Tibial nerve (tissue), 4 donors: ENCODE results near the gene PABPN1. TPM values are rescaled to one million over a fixed set of nuclear protein-coding genes. Genes with fewer than 3 reads are reported as not detected.

ENCODE experiments used
- DNase-seq, 2 donors: peaks; one replicate each; pipeline ENCODE4 v3.0.0-alpha.2; 2019; ENCODE audit warnings: low spot score in 2 of 2
- H3K27ac ChIP-seq, 4 donors: fragments of 200-600 bp; sonication (generic) in 3 of 4; one replicate each; pipeline ENCODE4 v1.5.1; 2017 to 2019; ENCODE audit warnings: mild to moderate bottlenecking in 1 of 4
- H3K27me3 ChIP-seq, 2 donors: fragments of 200-600 bp; sonication (generic) in 1 of 2; one replicate each; pipeline versions ENCODE4 v1.5.1 to v1.6.0; 2017 to 2019
- H3K36me3 ChIP-seq, 3 donors: fragments of 200-600 bp; sonication (generic); one replicate each; pipeline ENCODE4 v1.5.1; 2018 to 2019
- H3K4me1 ChIP-seq, 4 donors: fragments of 200-600 bp; sonication (generic) in 3 of 4; one replicate each; pipeline ENCODE4 v1.5.1; 2017 to 2019
- H3K4me3 ChIP-seq, 4 donors: fragments of 200-600 bp; sonication (generic) in 3 of 4; one replicate each; pipeline ENCODE4 v1.5.1; 2017 to 2019; ENCODE audit warnings: mild to moderate bottlenecking in 1 of 4, moderate library complexity in 1 of 4
- H3K9me3 ChIP-seq, 4 donors: fragments of 200-600 bp; sonication (generic) in 3 of 4; one replicate each; pipeline ENCODE4 v1.5.1; 2017 to 2019
- EP300 ChIP-seq, 2 donors: sonication (generic); formaldehyde crosslinking; IDR thresholded peaks; one replicate each; pipeline ENCODE4 v1.6.1; 2017; ENCODE audit warnings: antibody characterized with exemption in 2 of 2, mild to moderate bottlenecking in 1 of 2
- POLR2A ChIP-seq, 2 donors: fragments of 450-650 bp; IDR thresholded peaks; one replicate each; pipeline ENCODE4 v1.6.1; 2017; ENCODE audit warnings: antibody characterized with exemption in 2 of 2, mild to moderate bottlenecking in 2 of 2, moderate library complexity in 2 of 2
- WGBS, 2 donors: methylation state at CpG; one replicate each; pipeline ENCODE4 v1.1.5; 2018; 5-methylcytosine and 5-hydroxymethylcytosine counted together
- total RNA-seq, 4 donors: library from RNA; depleted of rRNA; stranded (reverse); fragments of >200 nt; gene quantifications; one replicate each; pipeline ENCODE4 v1.1.0, GENCODE V29; 2016
- TF ChIP-seq, protein P1 (sequence below), 5 experiments: fragments of 200-600 bp in 3 of 5; fragments of 450-650 bp in 2 of 5; sonication (generic) in 3 of 5; IDR thresholded peaks; one replicate each; pipeline ENCODE4 v1.5.1; 2016 to 2019; ENCODE audit warnings: antibody characterized with exemption in 5 of 5, mild to moderate bottlenecking in 3 of 5, moderate library complexity in 2 of 5

Gene PABPN1
- total RNA-seq, 4 donors from 2014 or later = 52.1 to 80.8 (median 64.5) TPM

- Histone ChIP-seq H3K27me3 (no peaks in the 10 kb centered on the region), H3K4me1 (peaks cover 0 to 32% (median 9%) of the 10 kb centered on the region in 4 donors), H3K4me3 (peak overlapping the region; percentile 60 to 98 (median 94)), H3K9me3 (no peaks in the 10 kb centered on the region), H3K36me3 (peaks cover 0 to 7% (median 0%) of the 10 kb centered on the region in 3 donors), H3K27ac (peak overlapping the region; percentile 95 to 98 (median 97))
- TF ChIP-seq EP300 (IDR thresholded peaks at IDR 0.05) (no peak), POLR2A (IDR thresholded peaks at IDR 0.05) (no peak)
- TF ChIP-seq, protein P1, sequence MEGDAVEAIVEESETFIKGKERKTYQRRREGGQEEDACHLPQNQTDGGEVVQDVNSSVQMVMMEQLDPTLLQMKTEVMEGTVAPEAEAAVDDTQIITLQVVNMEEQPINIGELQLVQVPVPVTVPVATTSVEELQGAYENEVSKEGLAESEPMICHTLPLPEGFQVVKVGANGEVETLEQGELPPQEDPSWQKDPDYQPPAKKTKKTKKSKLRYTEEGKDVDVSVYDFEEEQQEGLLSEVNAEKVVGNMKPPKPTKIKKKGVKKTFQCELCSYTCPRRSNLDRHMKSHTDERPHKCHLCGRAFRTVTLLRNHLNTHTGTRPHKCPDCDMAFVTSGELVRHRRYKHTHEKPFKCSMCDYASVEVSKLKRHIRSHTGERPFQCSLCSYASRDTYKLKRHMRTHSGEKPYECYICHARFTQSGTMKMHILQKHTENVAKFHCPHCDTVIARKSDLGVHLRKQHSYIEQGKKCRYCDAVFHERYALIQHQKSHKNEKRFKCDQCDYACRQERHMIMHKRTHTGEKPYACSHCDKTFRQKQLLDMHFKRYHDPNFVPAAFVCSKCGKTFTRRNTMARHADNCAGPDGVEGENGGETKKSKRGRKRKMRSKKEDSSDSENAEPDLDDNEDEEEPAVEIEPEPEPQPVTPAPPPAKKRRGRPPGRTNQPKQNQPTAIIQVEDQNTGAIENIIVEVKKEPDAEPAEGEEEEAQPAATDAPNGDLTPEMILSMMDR (IDR thresholded peaks at IDR 0.05) = no peak
- no peak for DNase-seq
- WGBS, 2 donors = 26% methylated on average over 9 of the region's 9 CpGs
These were observed 36.4 kb upstream of the PABPN1 start for GRCh38 chr14:23284654-23285529.

DNA sequence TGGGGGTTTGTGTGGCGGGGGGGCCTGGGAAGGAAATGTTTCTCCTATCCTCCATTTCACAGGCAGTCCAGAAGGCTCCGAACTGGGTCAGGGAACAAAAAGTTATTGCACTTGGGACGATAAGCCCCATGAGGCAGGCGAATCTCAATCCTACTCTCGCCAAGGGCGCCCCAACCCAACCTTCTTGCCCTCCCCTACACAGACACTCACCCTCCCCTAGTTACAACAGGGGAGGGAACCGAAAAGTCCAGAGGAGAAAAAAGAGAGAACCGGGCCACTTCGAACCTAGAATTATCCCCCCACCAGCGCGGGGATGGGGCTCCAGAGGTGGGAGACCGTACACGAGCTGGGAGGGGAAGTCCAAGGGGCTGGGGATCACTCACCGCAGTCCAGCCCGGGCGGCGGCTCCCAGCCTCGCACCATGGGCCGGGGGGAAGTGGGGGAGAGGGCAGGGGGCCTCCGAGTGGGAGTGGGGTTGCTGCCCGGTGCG lies 35.7 kb upstream of the PABPN1 start:
- Histone ChIP-seq H3K27me3 (no peaks in the 10 kb centered on the region), H3K4me1 (peaks cover 0 to 27% (median 9%) of the 10 kb centered on the region in 4 donors), H3K27ac (peak overlapping the region; percentile 95 to 98 (median 97)), H3K4me3 (peak overlapping the region; percentile 60 to 98 (median 94)), H3K36me3 (peaks cover 0 to 7% (median 0%) of the 10 kb centered on the region in 3 donors), H3K9me3 (no peaks in the 10 kb centered on the region)
- 0% methylated on average over 17 of the region's 22 CpGs for WGBS, 2 donors
- DNase-seq = no peak
- TF ChIP-seq, protein P1 (IDR thresholded peaks at IDR 0.05) = no peak
- TF ChIP-seq EP300 (IDR thresholded peaks at IDR 0.05) (no peak), POLR2A (IDR thresholded peaks at IDR 0.05) (no peak)

DNA sequence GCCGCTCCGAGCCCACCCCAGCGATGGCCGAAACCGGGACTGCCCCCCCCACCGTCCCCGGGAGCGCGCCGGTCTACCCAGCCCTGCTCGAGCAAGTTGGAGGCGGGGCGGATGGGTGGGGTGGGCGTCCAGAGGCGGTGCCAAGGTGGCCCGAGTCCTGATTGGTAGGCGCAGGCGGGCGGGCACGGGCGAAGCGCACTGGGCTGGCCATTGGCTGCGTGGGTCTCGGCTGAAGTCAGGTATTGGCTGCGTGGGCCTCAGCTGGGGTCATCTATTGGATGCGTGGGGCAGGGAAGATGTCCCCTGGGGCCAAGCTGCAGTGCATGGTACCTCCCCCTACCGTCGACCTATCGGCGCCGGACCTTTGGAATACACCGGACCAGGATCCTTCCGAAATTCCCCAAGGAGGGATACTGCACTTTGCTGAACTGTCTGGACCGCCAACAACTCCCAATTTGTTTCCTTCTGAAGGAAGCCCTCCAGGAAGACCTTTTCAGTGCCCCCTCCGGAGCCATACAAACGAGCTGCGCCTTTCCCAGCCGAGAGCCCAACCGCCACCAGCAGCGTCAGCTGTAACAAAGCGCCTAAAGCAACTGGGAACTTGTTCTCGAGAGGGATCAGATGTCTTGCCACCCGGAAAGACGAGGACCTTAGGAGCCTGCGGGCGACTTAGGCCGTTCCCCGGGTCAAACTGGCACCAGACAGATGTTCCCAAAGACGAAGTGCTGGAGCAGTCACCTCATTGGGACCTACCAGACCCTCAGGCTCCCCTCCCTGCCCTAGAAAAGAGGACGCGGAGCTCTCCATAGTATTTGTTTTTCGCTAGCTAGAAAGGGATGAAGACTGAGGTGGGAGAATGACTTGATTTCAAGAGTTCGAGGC lies 35.0 kb upstream of the PABPN1 start, which contains the start of gene HOMEZ:
Gene HOMEZ (minus strand): TSS at position 113 of the 882 bp plus-strand sequence. CDS start 180 bp downstream, outside the sequence.
- TF ChIP-seq EP300 (IDR thresholded peaks at IDR 0.05) (peak; percentile 58 to 94), POLR2A (IDR thresholded peaks at IDR 0.05) (peak; percentile 60 to 88)
- TF ChIP-seq, protein P1 (IDR thresholded peaks at IDR 0.05) = peak in 4 of 5 experiments; percentile 20 to 66 (median 45)
- H3K36me3 ChIP-seq = peaks cover 0 to 6% (median 0%) of the 10 kb centered on the region in 3 donors
- H3K27ac ChIP-seq = peak within 1 kb of the TSS; percentile 95 to 98 (median 97)
- H3K27me3 ChIP-seq = no peaks in the 10 kb centered on the region
- 2% methylated on average over 14 to 35 of the region's 53 CpGs for WGBS, 2 donors
- DNase-seq = peak; percentile 98 to 99
- peak within 1 kb of the TSS; percentile 60 to 98 (median 94) for H3K4me3 ChIP-seq
- no peaks in the 10 kb centered on the region for H3K9me3 ChIP-seq
- H3K4me1 ChIP-seq = peaks cover 0 to 27% (median 9%) of the 10 kb centered on the region in 4 donors

DNA sequence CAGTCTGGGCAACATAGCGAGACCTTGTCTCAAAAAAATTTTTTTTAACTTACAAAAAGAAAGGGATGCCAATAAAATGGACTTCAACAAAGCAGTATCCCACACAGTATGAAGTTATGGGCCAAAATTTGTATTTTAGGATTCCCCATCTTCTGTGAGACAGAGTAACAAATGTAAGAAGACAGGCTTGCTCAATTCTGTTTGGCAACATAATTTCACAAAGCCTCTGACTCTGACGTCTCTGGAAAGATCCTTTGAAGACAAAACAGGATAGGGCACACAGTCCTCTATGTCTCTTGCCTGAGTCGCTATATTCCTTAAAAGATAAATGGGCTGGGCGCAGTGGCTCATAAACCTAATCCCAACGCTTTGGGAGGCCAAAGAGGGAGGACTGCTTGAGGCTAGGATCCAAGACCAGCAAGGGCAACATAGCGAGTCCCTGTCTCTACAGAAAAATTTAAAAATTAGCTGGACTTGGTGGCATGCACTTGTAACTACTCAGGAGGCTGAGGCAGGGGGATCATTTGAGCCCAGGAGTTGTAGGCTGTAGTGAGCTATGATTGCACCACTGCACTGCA lies 34.3 kb upstream of the PABPN1 start:
- Histone ChIP-seq H3K4me1 (peaks cover 0 to 27% (median 9%) of the 10 kb centered on the region in 4 donors), H3K9me3 (no peaks in the 10 kb centered on the region), H3K36me3 (no peaks in the 10 kb centered on the region), H3K4me3 (peak overlapping the region; percentile 60 to 98 (median 94)), H3K27ac (peak overlapping the region; percentile 95 to 98 (median 97)), H3K27me3 (no peaks in the 10 kb centered on the region)
- no peak for DNase-seq
- WGBS, 2 donors = 55 to 57% methylated on average over 6 of the region's 6 CpGs
- TF ChIP-seq, protein P1 (IDR thresholded peaks at IDR 0.05) = no peak
- TF ChIP-seq EP300 (IDR thresholded peaks at IDR 0.05) (no peak), POLR2A (IDR thresholded peaks at IDR 0.05) (no peak)
